Hematopoietic multipotent progenitor cell treated with erythropoietin and hydrocortisone succinate and interleukin-3 and kit ligand, for 17 days (in vitro differentiated cells): ENCODE data around the gene WNT7B.

ENCODE experiments used
- DNase-seq: peaks from one replicate; pipeline ENCODE4 v3.0.0-alpha.2; 2015; ENCODE audit warnings: low spot score

Gene WNT7B

DNA sequence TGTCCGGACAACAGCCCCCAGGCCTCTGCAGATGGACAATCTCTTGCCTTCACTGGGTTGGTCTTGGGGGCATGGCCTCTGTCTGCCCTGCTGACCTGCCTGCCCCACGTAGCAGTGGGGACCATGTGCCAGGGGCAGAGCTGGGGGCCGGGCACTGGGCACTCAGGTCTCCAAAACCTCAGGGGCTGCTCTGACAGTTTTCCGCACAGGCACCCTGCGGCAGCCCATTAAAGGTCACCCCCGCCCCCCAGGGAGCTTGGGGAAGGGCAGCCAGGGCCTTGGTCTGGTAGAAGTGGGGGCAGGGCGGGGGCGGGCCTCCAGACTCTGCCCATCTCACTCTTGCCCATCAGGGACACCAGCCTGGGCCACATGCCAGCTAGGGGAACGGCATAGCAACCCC, 49.9 kb downstream of the WNT7B start:
- DNase-seq, result no peak

DNA sequence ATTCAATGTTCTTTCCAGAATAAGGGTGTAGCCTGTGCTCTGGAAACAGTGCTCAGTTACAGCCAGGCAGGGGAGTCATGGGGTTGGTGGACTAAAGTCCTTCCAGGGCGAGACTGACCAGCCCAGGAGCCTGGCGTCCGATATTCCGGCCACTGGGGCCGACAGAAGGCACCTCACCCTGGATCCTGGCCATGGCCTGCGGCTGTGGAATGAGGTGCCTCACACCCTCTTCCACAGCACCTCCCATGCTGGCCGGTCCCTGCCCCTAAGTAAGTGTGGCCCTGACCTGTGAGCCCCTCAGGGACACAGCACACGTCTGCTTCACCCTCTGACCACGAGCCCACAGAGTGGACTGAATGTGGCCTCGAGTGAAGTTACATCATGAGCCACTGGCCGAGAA, 50.5 kb downstream of the WNT7B start:
- no peak for DNase-seq

- DNase-seq, result no peak
Measured at GRCh38 chr22:45925811-45926351, 51.1 kb downstream of the WNT7B start.

DNA sequence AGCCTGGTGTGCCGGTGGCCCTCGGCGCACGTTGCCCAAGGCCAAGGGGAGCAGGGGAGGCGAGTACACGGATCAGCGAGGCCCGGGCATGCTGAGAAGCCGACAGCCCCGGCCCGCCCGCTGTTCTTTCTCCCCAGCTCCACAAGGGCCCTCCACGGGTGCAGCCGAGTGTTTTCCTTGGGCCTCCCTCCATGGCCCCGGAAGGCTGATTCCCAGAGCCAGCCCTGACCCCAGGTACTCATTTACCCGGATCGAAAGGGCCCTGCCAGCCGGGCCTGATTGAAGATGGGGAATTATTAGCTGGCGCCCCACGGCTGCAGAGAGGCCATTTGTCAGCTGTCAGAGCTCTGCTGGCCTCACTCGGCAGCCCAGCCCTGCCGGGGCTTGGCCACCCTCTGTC, 53.1 kb downstream of the WNT7B start:
- no peak for DNase-seq

GRCh38 chr22:45923212-45923611, 53.8 kb downstream of the WNT7B start:
- no peak for DNase-seq

GRCh38 chr22:45922661-45923060, 54.3 kb downstream of the WNT7B start:
- no peak for DNase-seq

GRCh38 chr22:45922256-45922655, 54.7 kb downstream of the WNT7B start:
- DNase-seq, result no peak

DNA sequence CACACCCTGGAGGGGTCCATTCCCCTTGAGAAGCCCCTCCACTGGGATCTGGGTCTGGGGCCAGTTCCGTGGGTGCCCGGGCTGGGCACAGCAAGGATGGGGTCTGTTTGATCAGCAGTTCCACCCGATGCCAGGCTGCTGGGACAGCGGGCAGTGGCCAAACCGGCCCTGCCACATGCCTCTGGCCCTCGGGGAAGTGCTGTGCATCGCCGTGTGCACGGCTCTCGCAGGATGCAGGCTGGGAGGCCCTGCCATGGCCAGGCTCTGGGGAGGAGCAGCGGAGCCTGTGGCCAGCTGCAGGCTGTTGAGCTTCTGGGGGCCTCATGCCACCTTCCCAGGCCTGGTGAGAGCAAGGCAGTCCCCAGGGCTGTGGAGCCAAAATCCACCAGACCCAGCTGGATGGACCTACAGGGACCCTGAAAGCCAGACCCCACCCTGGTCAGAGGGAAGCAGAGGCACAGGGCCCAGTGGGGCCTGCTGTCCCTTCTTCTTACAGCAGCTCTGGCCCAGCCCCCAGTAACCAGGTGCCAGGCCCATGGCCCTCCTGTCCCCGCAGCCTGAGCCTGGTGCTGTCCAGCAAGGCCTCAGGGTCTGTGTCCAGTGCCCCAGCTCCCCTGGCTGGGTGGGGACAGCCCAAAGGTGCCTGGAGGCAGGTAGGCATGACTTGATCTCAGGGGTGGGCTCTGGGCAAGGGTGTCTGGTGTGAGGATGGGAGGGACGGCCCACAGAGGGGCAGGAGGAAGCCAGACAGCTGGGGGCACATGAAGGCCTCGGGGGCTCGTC, 57.3 kb downstream of the WNT7B start:
- no peak for DNase-seq

- DNase-seq, result no peak
Measured at GRCh38 chr22:45918459-45919370, 58.2 kb downstream of the WNT7B start.

DNA sequence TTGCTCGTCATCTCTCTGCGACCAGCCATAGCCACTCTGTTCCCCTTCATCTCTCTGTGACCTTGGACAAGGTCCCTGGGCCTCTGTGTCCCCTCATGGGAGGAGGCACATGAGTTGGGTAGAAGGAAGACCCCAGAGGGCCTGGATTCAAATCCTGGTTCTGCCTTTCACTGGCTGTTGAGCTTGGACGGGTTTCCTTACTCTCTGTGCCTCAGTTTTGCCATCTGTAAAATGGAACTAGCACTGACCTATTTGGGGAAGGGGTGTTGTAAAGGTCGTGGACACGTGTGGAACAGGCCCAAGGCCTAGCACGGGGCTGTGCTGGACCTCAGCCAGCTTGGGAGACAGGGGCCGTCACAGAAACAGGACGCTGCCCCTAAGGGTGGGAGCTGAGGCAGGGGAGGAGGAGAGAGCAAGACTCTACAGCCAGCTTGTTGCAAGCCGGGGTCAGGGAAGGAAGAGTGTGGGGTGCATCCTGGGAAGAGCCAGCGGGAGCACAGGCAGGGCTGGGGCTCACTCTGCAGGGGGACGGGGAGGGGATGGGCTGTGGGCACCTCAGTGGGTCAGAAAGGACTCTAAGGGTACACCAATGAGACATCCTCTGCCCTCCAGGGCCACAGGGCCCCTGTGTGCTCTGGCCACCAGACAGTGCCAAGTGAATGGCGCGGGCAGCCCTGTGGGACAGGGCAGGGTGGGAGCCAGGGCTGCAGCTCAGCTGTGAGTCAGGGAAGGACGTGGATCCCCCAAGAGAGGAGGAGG, 59.1 kb downstream of the WNT7B start:
- DNase-seq, result no peak

- DNase-seq, result no peak
Measured at GRCh38 chr22:45917146-45917545, 59.8 kb downstream of the WNT7B start.

- DNase-seq, result no peak
Measured at GRCh38 chr22:45916515-45916914, 60.4 kb downstream of the WNT7B start.

GRCh38 chr22:45915841-45916240, 61.1 kb downstream of the WNT7B start:
- DNase-seq, result no peak

GRCh38 chr22:45915151-45915550, 61.8 kb downstream of the WNT7B start:
- DNase-seq, result no peak

GRCh38 chr22:45914309-45914708, 62.7 kb downstream of the WNT7B start:
- no peak for DNase-seq

DNA sequence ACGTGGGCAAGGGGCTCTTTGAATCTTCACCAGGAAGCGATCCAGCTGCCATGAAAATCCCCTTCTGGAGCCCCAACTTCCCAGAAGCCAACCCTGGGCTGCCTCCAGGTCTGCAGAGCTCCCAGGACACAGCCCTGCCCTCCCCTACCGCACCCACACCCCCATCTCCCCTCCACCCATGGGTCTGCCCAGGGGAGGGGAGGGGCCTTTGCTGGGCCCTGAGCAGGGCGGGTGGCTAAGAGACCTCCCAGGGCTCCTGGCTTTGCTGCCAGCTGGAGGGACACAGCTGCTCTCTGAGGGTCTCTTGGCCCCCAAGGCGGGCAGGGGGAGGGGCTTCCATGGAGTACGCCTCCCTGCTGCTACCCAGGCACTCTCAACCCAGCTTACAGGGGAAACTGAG, 64.1 kb downstream of the WNT7B start:
- DNase-seq, result no peak

DNA sequence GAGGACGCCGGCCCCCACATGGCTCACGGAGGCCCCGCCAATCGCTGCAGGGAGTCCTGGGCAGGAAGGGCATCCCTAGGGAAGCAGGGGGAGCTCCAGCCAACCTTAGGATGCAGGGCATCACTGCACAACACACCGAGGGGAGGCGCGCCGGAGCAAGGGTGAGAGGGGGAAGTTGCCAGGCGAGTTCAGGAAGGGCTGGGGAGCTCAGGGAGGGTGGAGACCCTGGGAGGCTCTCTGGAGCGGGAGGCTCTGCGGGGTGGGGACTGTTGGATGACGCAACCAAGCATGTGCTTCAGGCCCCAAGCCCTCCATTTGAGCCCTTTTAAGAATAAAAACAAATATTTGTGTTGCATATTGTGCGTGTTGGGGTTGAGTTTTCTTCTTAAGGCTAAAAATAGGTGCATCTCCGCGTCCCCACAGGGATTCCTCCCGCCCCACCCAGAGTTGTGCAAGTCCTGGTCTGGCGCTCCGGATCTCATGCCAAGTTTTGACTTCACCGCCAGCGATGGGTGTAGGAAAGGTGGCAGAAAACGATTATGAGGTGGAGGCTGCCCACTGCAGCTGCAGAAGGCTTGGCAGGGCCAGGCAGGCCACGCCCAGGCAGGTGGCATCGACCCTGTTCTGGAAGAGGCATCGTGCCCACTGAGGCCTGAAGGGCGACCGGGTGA, 65.2 kb downstream of the WNT7B start:
- no peak for DNase-seq

- no peak for DNase-seq
Measured at GRCh38 chr22:45910928-45911467, 66.0 kb downstream of the WNT7B start.

GRCh38 chr22:45908961-45909360, 68.0 kb downstream of the WNT7B start:
- no peak for DNase-seq

DNA sequence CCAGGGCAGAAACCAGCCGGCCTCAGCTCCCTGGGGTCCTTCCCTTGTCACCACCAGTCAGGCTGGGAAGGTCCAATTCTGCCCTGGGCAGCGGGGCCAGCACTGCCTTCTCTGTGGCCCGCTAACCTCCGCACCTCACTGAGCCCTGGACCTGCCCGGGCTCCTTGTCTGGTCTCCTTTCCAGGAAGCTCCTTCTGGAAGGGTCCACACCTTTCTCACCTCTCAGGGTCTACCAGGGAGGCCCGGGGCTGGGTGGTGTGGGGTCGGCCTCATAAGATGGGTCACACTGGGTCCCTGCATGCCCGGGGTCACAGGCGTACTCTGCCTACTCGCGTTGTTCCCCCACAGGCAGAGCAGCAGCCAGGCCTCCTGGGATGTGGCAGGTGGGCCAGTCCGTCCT, 69.0 kb downstream of the WNT7B start:
- DNase-seq, result no peak

GRCh38 chr22:45907378-45907777, 69.6 kb downstream of the WNT7B start:
- DNase-seq, result no peak
